Measurements from ENCODE around the gene RFC2.
"Not testable (repeated sequence)": the region's sequence is repeated elsewhere in the genome, so short reads cannot be mapped to it uniquely, and the experiment has no call there.

Gene RFC2

DNA sequence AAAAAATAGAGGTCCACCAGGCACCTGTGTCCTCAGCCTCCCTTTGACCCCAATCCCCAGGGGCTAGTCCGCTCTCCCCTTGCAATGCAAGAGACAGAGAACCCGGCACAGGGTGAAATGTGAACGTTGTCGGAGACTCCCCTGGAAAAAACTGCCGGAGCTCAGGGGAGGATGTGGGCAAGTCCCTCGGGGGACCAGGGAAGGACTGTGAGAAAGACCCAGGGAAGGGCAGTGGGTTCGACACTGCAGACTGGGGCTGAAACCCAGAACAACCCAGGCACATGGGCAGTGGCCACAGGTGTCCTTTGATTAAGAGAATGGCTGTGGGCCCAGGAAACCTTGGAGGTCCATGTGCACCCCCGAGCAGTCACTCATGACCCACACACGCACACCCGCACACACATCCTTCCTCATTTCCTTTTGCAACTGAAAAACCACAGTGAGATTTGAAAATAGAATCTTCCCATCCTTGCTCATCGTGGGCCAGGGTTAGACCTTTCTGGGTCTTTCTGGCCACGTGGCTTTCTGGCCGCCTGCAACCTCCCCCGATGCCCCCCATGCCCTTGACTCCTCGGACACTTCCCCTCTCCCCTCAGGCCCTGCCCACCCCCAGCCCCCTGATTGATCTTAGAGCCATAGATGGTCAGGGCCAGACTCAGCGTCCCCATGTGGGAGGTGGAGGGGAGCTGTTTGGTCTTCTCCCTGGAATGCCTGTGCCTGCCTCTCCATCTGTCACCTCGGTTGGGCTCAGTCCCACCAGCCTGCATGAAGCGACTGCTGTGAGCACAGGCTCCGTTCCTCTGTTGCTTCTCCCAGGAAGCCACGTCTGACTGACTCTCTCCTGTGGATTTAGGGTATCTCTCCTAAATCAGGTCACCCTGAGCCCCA, 36.5 kb downstream of the RFC2 start:
- DNase-seq (ENCODE audit: low read depth), result no peak

DNA sequence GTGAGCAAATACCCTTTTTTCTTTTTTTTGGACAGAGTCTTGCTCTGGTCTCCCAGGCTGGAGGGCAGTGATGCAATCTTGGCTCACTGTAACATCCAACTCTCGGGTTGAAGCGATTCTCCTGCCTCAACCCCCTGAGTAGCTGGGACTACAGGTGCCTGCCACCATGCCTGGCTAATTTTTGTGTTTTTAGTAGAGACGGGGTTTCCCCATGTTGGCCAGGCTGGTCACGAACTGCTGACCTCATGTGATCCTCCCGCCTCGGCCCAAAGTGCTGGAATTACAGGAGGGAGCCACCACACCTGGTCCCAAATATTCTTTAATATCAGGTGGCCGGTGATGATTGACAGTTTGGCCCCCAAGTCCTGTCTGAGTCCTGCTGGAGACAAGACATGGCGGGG, 37.8 kb downstream of the RFC2 start:
- no peak for DNase-seq (ENCODE audit: low read depth)

DNA sequence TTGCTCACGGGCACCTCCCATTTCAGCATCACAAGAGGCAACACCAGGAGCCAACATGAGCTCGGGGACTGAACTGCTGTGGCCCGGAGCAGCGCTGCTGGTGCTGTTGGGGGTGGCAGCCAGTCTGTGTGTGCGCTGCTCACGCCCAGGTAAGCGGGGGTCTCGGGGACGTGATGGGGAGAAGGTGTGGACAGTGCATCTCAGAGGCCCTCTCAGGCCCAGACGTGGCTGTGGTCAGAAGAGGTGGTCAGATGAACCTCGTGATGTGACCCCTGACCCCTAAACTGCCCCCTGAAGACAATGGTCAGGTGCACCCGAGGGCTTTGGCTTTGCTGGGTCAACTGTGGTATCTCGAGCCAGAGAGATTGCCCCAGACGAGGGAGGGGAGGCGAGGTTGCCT, 38.3 kb downstream of the RFC2 start:
- no peak for DNase-seq (ENCODE audit: low read depth)

DNA sequence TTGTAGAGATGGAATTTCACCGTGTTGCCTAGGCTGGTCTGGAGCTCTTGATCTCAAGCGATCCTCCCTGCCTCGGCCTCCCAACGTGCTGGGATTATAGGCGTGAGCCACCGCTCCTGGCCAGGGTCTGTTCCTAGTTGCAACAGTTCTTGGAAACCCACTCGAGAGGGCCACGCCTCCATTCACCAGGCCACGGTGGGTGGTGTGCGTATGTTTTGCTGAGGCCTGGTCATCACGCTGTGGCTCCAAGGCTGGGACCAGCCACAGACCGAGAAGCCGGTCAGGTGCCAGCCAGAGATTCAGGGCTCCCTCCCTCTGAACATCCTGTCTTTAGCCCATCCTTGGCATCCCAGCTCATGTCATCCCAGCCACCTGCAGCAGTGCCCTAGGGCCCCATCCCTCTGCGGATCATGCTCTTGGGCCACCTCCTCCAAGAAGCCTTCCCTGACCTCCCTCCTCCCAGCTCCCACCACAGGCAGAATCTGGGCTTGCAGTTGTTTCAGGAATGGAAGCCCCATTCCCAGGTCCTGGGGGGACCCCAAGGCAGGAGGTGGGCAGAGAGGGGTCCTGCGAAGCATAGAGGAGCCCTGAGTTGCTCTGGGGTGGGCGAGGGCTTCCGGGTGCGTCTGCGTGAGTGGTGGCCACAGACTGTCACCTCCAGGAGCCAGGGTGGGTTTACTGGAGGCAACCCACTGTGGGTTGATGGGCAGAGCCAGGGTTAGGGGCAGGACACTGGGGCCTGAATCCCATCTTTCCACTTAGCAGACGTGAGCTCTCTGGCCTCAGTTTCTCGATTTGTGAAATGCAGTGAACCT, 39.2 kb downstream of the RFC2 start:
- DNase-seq (ENCODE audit: low read depth), result no peak

DNA sequence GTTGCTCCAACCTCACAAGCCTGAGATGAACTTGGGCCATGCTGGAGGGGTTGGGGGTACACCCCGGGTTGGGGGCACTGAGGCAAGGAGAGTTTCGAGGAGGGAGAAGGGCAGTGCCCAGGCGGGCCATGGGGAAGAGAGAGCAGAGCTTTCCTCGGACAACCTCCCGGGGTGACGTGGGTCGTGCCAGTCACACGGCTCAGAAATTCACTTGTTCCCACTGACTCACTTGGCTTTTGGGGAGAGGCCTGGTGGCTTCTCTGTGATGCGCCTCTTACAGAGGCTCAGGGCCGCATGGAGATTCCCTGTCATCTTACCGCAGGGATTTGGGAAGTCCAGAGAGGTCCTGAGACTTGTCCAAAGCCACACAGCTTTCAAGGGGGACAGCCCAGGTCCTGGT, 41.5 kb downstream of the RFC2 start:
- DNase-seq (ENCODE audit: low read depth), result no peak

DNA sequence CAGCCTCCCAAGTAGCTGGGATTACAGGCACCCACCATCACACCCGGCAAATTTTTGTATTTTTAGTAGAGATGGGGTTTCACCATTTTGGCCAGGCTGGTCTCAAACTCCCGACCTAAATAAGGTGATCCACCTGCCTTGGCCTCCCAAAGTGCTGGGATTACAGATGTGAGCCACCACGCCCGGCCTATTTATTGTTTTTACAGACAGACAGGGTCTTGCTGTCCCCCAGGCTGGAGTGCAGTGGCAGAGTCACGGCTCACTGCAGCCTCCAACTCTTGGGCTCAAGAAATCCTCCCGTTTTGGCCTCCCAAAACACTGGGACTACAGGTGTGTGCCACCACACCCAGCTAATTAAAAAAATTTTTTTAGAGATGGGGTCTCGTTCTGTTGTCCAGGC, 46.0 kb downstream of the RFC2 start:
- not testable (repeated sequence) for DNase-seq (ENCODE audit: low read depth)

DNA sequence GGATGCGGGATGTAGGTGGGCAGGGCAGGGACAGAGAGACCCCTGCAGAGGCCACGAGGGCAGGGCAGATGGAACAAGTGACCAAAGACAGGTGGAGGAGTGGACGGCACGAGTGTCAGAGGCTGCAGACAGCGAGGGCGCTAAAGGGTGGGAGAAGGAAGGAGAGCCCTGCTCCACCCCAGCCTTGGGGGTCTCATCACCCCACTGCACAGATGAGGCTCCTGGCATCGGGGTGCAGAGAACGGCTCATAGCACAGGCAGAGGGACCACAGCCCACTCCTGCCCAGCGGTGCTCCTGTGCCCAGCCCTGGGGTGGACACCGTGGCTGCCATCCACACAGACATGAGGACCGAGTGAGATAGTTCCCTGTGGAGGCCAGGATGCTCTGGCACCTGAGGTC, 46.6 kb downstream of the RFC2 start:
- no peak for DNase-seq (ENCODE audit: low read depth)

DNA sequence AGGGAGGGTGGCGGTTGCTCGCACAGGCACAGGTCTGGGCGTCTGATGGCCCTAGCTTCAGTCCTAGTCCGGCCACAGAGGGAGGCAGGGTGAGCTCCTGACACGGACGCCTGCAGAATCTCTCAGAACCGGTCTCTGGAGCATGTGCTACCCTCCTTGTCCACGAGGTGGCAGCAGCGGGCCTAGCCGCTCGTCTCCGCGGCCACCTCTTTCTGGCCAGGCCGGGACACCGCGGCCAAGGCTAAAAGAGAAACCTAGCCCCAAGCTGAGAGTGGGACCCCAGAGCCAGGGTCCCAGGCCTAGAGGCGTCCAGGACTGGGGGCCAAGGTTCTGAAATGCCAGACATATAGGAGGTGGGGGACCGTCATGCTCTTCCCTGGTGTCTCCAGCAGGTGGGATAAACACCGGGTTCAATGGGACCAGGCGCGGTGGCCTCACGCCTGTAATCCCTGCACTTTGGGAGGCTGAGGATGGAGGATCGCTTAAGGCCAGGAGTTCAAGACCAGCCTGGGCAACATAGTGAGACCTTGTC, 47.5 kb downstream of the RFC2 start:
- no peak for DNase-seq (ENCODE audit: low read depth)

DNA sequence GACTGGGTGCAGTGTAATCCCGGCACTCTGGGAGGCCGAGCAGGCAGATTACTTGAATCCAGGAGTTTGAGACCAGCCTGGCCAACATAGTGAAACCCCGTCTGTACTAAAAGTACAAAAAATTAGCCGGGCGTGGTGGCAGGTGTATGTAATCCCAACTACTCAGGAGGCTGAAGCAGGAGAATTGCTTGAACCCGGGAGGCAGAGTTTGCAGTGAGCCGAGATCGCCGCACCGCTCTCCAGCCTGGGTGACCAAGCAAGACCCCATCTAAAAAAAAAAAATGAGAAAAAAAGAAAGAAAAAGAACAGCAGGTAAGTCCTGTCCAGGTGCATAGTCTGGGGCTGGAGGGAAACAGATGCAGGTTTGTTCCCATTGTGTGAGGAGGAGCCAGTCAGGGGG, 48.1 kb downstream of the RFC2 start:
- not testable (repeated sequence) for DNase-seq (ENCODE audit: low read depth)

DNA sequence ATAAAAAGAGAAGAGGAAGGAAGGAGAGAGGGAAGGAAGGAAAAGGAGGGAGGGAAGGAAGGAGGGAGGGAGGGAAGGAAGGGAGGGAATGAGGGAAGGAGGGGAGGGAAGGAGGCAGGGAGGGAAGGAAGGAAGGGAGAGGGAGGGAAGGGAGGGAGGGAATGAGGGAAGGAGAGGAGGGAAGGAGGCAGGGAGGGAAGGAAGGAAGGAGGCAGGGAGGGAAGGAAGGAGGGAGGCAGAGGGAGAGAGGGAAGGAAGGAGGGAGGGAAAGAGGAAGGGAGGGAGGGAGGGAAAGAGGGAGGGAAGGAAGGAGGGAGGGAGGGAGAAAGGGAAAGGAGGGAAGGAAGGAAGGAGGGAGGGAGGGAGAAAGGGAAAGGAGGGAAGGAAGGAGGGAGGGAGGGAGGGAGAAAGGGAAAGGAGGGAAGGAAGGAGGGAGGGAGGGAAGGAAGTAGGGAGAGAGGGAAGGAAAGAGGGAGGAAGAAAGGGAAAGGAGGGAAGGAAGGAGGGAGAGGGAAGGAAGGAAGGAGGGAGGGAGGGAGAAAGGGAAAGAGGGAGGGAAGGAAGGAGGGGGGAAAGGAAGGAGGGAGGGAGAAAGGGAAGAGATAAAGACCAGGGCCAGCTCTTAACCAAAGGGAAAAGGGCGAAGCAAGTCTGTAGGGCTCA, 50.1 kb downstream of the RFC2 start:
- no peak for DNase-seq (ENCODE audit: low read depth)

DNA sequence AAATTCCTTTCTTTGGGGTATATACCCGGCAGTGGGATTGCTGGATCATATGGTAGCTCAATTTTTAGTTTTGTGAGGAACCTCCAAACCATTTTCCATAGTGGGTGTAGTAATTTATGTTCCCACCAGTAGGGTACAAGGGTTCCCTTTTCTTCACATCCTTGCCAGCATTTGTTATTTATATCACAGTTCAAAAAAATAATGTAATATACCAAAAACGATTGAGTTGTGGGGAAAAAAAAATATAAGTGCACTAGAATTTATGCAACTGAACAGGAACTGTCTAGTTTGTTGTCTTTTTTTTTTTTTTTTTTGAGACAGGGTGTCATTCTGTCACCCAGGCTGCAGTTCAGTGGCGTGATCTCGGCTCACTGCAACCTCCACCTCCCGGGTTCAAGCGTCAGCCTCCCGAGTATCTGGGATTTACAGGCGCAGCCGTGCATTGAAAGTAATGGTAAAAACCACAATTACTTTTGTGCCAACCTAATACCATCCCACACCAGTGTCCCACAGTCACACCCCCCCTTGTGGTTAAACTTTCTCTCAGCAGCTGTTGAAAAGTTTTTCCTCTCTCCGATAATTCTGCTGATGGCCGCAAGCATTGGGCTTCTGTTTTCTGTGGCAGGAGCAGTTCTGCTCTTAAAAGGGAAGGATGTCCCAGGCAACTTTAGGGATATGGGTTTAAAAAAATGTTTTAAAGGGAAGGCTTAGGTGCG, 51.2 kb downstream of the RFC2 start:
- no peak for DNase-seq (ENCODE audit: low read depth)

DNA sequence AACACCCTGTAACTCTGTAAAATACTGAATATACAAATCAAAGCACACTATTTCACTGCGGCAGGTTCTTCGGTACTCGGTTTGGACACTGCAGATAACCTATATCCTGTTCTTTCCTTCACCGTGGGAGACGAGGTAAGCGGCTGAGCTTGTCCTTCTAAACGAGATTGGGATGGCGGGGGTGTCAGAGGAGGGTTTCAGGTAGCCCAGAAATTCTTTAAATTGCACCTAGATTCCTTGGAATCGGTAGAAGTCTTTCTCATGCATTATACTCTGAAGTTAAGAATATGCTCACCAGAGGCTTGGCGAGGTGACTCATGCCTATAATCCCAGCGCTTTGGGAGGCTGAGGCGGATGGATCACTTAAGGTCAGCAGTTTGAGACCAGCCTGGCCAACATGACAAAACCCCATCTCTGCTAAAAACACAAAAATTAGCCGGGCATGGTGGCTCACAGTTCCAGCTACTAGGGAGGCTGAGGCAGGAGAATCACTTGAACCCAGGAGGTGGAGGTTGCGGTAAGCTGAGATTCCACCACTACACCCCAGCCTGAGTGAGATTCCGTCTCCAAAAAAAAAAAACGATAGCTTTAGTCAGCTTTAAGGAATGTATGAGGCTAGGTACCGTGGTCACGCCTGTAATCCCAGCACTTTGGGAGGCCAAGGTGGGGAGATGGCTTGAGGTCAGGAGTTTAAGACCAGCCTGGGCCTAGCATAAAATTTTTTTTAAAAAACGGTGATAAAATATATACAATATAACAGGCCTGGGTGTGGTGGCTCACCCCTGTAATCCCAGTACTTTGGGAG, 54.4 kb downstream of the RFC2 start:
- DNase-seq (ENCODE audit: low read depth), result no peak

DNA sequence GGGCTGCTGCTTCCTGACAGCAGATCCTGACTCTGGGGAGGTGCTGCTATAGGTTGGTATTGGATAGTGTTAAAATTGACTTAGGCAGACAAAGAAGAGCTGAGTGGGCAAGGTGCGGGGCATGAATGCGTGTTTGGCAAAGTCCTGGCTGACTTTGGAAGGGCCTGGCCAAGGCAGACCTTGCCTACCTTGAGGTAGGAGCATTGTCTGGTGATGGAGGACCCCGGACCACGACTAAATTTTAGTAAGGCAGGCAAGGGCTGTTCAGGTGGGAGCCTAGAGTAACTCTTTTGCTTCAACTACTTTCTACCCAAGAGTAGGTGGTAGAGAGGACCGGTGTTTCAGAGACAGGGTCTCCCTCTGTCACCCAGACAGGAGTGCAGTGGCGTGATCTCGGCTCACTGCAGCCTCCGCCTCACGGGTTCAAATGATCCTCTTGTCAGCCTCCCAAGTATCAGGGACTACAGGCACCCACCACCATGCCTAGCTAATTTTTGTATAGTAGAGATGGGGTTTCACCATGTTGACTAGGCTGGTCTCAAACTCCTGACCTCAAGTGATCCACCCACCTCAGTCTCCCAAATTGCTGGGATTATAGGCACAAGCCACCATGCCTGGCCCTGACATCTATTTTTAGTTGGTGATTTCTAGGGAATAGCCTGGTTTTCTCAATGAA, 56.6 kb downstream of the RFC2 start:
- no peak for DNase-seq (ENCODE audit: low read depth)

DNA sequence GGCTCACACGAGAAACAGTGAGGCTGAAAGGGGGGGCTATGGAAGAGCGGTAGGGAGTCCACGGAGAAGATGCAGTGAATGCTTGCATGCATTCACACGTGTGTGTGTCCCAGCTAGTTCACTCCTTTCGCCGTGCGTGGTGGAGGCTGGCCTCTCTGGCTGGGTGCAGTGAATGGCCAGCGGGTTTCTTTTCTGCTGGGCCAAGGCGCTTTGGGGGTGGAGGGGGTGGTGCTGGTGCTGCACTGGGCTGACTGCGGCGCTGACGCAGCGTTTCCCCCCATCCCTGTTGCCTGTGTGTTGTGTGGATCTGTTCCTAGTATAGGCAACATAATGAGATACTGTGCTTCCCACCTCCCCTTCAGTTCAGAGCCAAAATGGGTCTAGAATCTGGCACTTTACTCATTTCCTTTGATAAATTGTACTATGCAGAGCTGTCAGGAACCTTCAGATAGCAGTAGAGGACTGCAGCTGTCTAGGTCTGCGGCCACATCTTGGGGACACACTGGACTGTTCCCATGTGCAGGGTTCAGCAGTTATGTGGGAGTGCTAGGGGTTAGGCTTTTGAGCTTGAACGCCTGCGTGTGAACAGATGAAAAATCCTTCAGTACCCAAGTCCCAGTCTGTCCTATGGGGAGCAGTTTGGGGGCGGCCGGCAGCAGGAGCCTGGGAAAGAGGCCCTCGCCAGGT, 58.1 kb downstream of the RFC2 start:
- DNase-seq (ENCODE audit: low read depth), result not testable (repeated sequence)

DNA sequence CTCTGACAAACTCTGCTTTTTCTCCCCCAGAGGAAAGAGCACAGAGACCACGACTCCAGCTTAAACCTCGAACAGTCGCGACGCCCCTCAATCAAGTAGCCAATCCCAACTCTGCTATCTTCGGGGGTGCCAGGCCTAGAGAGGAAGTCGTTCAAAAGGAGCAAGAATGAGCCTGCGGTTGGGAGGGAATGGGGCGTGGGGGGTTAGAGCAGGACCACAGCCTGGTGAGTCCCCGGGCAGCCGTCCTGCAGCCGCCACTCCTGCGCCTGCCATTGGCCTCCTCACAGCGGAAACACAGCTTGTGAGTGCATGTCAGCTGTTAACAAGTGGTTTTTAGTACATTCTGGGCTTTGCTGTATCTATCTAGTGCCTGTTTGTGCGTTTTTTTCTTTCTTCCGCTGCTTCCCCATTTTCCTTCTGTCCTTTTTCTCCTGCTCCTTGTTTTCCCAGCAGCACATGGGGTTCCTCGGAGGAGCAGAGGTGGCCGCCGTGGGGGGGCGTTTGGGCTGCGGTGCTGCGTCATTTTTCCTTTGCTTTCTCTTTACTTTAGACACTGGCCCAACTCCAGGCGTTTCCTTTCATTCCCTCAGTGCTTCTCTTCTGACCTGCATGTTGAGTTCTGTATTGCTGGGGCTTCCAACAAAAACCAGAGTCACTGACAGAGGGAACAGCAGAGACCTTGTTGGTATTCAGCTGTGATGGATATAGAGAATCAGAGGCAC, 58.9 kb downstream of the RFC2 start:
- DNase-seq (ENCODE audit: low read depth), result not testable (repeated sequence)

DNA sequence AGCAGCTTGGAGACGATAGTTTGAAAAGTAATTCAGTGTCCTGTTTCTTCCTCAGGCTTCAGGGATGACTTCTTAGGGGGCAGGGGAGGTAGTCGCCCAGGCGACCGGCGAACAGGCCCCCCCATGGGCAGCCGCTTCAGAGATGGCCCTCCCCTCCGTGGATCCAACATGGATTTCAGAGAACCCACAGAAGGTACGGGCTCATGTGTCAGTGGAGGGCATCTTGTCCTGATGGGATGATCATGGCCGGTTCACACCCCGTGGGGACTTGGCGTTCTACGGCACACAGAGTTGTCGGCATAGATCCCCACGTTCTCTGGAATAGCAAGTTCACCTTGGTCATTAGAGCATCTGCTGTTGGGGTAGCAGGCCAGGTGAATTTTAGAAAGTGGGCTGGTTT, 59.5 kb downstream of the RFC2 start:
- no peak for DNase-seq (ENCODE audit: low read depth)

DNA sequence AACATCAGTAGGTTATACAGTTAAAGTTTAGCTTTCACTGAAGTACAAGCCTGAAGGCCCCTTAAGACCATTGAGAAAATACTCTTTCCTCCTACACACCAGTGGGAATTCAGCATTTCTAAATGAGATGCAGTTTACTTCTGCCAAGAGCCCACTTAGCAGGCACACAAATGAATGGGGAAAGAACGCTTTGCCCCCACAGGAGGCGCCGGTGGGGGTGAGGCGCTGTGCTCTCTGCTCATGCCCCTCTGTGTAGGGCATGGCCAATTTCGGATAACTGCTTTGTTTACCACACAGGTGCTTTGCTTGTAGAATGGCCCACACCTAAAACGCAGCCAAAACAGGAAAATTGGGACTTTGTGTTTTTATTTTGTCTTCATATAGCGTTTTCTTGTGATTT, 60.3 kb downstream of the RFC2 start:
- no peak for DNase-seq (ENCODE audit: low read depth)

DNA sequence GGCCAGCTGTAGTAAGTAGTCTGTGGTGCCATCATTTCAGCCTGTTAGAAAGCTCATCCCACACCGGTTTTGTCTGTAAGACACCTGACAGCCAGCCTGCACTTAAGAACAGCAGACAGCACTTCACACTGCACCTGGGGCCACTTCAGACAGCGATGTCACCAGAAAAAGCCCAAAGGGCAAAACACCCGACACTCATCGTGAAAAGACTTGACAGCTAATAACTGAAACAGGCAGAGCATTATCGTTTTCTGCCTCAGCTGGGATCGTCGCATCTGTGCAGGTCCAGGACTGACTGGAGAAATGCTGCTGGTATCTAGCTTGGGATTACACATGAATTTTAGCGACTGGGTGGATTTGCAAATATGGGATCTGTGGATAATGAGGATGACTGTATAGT, 61.1 kb downstream of the RFC2 start:
- DNase-seq (ENCODE audit: low read depth), result no peak

DNA sequence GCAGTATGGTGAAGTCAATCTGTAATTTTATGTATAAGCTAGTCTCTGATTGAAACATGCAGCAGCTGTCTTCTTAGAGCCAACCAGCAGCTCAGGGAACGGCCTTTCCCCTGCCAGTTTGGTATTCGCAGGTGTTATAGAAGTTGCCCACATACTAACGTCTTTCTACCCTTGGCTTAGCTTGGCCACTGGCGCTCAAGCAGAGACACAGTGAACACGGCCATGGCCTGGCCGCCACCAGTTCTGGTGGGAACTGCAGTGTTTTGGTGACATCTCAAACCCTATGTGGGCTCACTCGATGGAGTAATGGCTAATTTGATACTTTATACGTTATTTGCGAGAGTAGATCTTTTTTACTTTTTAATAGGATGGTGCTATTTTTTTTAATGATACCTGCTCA, 63.0 kb downstream of the RFC2 start:
- no peak for DNase-seq (ENCODE audit: low read depth)
